ENCODE results near the gene ANKFY1.

DNA sequence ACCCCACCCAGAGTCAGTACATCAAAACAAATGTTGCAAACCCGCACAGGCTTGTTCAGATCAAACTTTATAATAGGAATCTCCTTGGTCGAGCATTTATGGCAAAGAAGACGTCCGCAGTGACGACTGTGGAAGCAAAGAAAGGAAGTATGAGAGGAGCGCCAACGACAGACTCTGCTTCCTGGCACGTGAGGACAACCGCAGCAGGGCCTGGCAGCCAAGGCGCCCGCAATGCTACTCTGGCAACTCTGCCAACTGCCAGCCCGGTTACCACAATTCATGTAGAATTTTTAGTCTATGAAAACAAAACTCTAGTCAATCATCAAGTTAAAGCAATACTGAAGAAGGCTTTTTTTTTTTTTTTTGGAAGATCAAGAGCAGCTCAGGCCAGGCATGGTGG lies 96.0 kb downstream of the ANKFY1 start:
- TF ChIP-seq, protein P1, sequence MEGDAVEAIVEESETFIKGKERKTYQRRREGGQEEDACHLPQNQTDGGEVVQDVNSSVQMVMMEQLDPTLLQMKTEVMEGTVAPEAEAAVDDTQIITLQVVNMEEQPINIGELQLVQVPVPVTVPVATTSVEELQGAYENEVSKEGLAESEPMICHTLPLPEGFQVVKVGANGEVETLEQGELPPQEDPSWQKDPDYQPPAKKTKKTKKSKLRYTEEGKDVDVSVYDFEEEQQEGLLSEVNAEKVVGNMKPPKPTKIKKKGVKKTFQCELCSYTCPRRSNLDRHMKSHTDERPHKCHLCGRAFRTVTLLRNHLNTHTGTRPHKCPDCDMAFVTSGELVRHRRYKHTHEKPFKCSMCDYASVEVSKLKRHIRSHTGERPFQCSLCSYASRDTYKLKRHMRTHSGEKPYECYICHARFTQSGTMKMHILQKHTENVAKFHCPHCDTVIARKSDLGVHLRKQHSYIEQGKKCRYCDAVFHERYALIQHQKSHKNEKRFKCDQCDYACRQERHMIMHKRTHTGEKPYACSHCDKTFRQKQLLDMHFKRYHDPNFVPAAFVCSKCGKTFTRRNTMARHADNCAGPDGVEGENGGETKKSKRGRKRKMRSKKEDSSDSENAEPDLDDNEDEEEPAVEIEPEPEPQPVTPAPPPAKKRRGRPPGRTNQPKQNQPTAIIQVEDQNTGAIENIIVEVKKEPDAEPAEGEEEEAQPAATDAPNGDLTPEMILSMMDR (IDR thresholded peaks at IDR 0.05; ENCODE audit: low read depth, low read length), result no peak
- no peak for TF ChIP-seq EZH2phosphoT487 (IDR thresholded peaks at IDR 0.05; ENCODE audit: low read depth)
